H1 (cell line): ENCODE data around the gene MEX3B. TPM values are rescaled to one million over a fixed set of nuclear protein-coding genes. Genes with fewer than 3 reads are reported as not detected.

Experiments used
- CTCF ChIA-PET: fragments of 300-600 bp; sonication (Branson Sonifier 250); formaldehyde crosslinking; loops from one replicate; lab custom pipeline; 2021; ENCODE audit not compliant: partially characterized antibody; lab: Charles Lee
- POLR2A ChIA-PET: fragments of 300-600 bp; sonication (Branson Sonifier 250); formaldehyde crosslinking; loops from one replicate; lab custom pipeline; 2021; ENCODE audit warnings: inconsistent platforms; ENCODE audit not compliant: partially characterized antibody; lab: Charles Lee
- DNase-seq, 2 experiments: peaks; one replicate each; pipeline versions ENCODE4 v3.0.0 to v3.0.0-alpha.2; 2010 to 2022; ENCODE audit warnings: low spot score in 2 of 2, low read depth in 1 of 2, mixed read lengths in 1 of 2
- FAIRE-seq: peaks from 2 replicates; lab custom pipeline; 2011; peaks lifted over from hg19 to GRCh38; lab: Jason Lieb, UNC
- H2AFZ ChIP-seq: 2 replicates; pipeline ENCODE4 v1.8.1; 2012; ENCODE audit warnings: low read length, inconsistent platforms
- H2AK5ac ChIP-seq: 2 replicates; pipeline ENCODE4 v1.6.1; 2013; ENCODE audit warnings: low read depth, low read length
- H2BK120ac ChIP-seq: replicated peaks from 2 replicates; pipeline ENCODE3; 2013; ENCODE audit warnings: low read depth, low read length, inconsistent platforms
- H2BK12ac ChIP-seq: 2 replicates; pipeline ENCODE4 v1.6.1; 2013; ENCODE audit warnings: low read depth, low read length
- H2BK15ac ChIP-seq: 2 replicates; pipeline ENCODE4 v1.6.1; 2013; ENCODE audit warnings: low read length
- H2BK20ac ChIP-seq: 2 replicates; pipeline ENCODE4 v1.6.1; 2013; ENCODE audit warnings: low read length
- H2BK5ac ChIP-seq: 2 replicates; pipeline ENCODE4 v1.6.1; 2013; ENCODE audit warnings: low read depth, low read length
- H3K14ac ChIP-seq: 2 replicates; pipeline ENCODE4 v1.6.1; 2013; ENCODE audit warnings: inconsistent platforms; ENCODE audit not compliant: insufficient read length
- H3K18ac ChIP-seq: 2 replicates; pipeline ENCODE4 v1.6.1; 2013; ENCODE audit warnings: low read length; ENCODE audit errors: extremely low read depth
- H3K23ac ChIP-seq: 2 replicates; pipeline ENCODE4 v1.6.1; 2013; ENCODE audit warnings: inconsistent platforms; ENCODE audit not compliant: insufficient read length
- H3K23me2 ChIP-seq: 2 replicates; pipeline ENCODE4 v1.6.1; 2013; ENCODE audit warnings: low read depth, low read length
- H3K27ac ChIP-seq: 2 replicates; pipeline ENCODE4 v1.6.1; 2011; ENCODE audit warnings: low read depth, low read length, inconsistent platforms
- H3K27me3 ChIP-seq, 4 experiments: replicated peaks in 1 of 4; 1 replicate in 1 of 4; 2 replicates in 3 of 4; pipeline versions ENCODE4 v1.6.1 to v1.8.1; 2011 to 2013; ENCODE audit warnings: low read length in 3 of 4, mild to moderate bottlenecking in 3 of 4, inconsistent platforms in 2 of 4, mixed read lengths in 2 of 4, moderate library complexity in 1 of 4; ENCODE audit not compliant: control insufficient read depth in 3 of 4, insufficient read depth in 3 of 4; ENCODE audit errors: extremely low read depth in 1 of 4
- H3K36me3 ChIP-seq, 4 experiments: 2 replicates each; pipeline versions ENCODE4 v1.6.1 to v1.8.1; 2011 to 2013; ENCODE audit warnings: mild to moderate bottlenecking in 4 of 4, low read length in 3 of 4, moderate library complexity in 2 of 4, control low read depth in 1 of 4, inconsistent platforms in 1 of 4; ENCODE audit not compliant: insufficient read depth in 4 of 4, control insufficient read depth in 2 of 4
- H3K4ac ChIP-seq: replicated peaks from 2 replicates; pipeline ENCODE3; 2013; ENCODE audit warnings: low read length, low read depth, mixed read lengths, inconsistent platforms; ENCODE audit not compliant: insufficient read length
- H3K4me1 ChIP-seq, 4 experiments: replicated peaks in 1 of 4; 1 replicate in 1 of 4; 2 replicates in 3 of 4; pipeline versions ENCODE4 v1.6.1 to v1.8.1; 2011 to 2013; ENCODE audit warnings: low read length in 3 of 4, inconsistent platforms in 2 of 4, mixed read lengths in 1 of 4; ENCODE audit not compliant: insufficient read depth in 4 of 4, control insufficient read depth in 3 of 4
- H3K4me2 ChIP-seq, 2 experiments: 2 replicates each; pipeline versions ENCODE4 v1.6.1 to v1.8.1; 2011 to 2013; ENCODE audit warnings: low read depth in 2 of 2, low read length in 2 of 2, control low read depth in 1 of 2, inconsistent platforms in 1 of 2, mild to moderate bottlenecking in 1 of 2; ENCODE audit not compliant: insufficient read depth in 1 of 2
- H3K4me3 ChIP-seq, 4 experiments: fragments of 200-600, 300-600 bp in 1 of 4; sonication (generic), shearing (Covaris generic), sonication (Bioruptor Twin) in 1 of 4; 2 replicates each; pipeline versions ENCODE4 v1.5.1 to v1.8.1; 2011 to 2016; ENCODE audit warnings: low read length in 4 of 4, low read depth in 3 of 4, control low read depth in 2 of 4, inconsistent platforms in 2 of 4, mild to moderate bottlenecking in 2 of 4, mixed read lengths in 1 of 4, moderate library complexity in 1 of 4; ENCODE audit not compliant: insufficient read depth in 2 of 4; ENCODE audit errors: extremely low read depth in 1 of 4
- H3K56ac ChIP-seq: replicated peaks from 2 replicates; pipeline ENCODE3; 2013; ENCODE audit warnings: low read depth, mild to moderate bottlenecking, mixed read lengths, low read length, inconsistent platforms; ENCODE audit not compliant: insufficient read length
- H3K79me1 ChIP-seq: 2 replicates; pipeline ENCODE4 v1.6.1; 2013; ENCODE audit warnings: low read depth, low read length, control low read depth
- H3K79me2 ChIP-seq, 2 experiments: 2 replicates each; pipeline versions ENCODE4 v1.6.1 to v1.8.1; 2012 to 2013; ENCODE audit warnings: low read length in 2 of 2, mild to moderate bottlenecking in 2 of 2, inconsistent platforms in 1 of 2; ENCODE audit not compliant: insufficient read depth in 2 of 2, control insufficient read depth in 1 of 2
- H3K9ac ChIP-seq, 4 experiments: replicated peaks in 1 of 4; 1 replicate in 1 of 4; 2 replicates in 3 of 4; pipeline versions ENCODE4 v1.6.1 to v1.8.1; 2011 to 2013; ENCODE audit warnings: low read depth in 3 of 4, low read length in 3 of 4, control low read depth in 2 of 4, mild to moderate bottlenecking in 2 of 4, moderate library complexity in 2 of 4, inconsistent platforms in 1 of 4; ENCODE audit errors: extremely low read depth in 1 of 4
- H3K9me3 ChIP-seq, 2 experiments: 2 replicates each; pipeline versions ENCODE4 v1.6.1 to v1.8.1; 2012 to 2013; ENCODE audit warnings: mild to moderate bottlenecking in 2 of 2, moderate library complexity in 2 of 2, control low read depth in 1 of 2, inconsistent platforms in 1 of 2, low read depth in 1 of 2, low read length in 1 of 2, mixed read lengths in 1 of 2; ENCODE audit not compliant: insufficient read depth in 2 of 2
- H4K20me1 ChIP-seq, 2 experiments: replicated peaks in 1 of 2; 2 replicates each; pipeline versions ENCODE3 to v1.8.1; 2011 to 2013; ENCODE audit warnings: inconsistent platforms in 2 of 2, low read length in 2 of 2, mild to moderate bottlenecking in 1 of 2; ENCODE audit not compliant: insufficient read depth in 2 of 2, control insufficient read depth in 1 of 2
- H4K5ac ChIP-seq: 2 replicates; pipeline ENCODE4 v1.6.1; 2013; ENCODE audit warnings: low read length, low read depth, mixed read lengths, inconsistent platforms; ENCODE audit not compliant: insufficient read length
- H4K8ac ChIP-seq: 2 replicates; pipeline ENCODE4 v1.8.0; 2013; ENCODE audit warnings: mild to moderate bottlenecking, moderate library complexity, low read length, inconsistent platforms; ENCODE audit not compliant: insufficient read depth; ENCODE audit errors: extremely low read depth
- H4K91ac ChIP-seq: replicated peaks from 2 replicates; pipeline ENCODE3; 2013; ENCODE audit warnings: low read length, mixed read lengths, inconsistent platforms; ENCODE audit not compliant: insufficient read length
- KDM4A ChIP-seq: IDR thresholded peaks from one replicate; pipeline ENCODE4 v1.7.1; 2012; ENCODE audit warnings: low read depth, mild to moderate bottlenecking, moderate library complexity, low read length, inconsistent platforms; ENCODE audit not compliant: severe bottlenecking
- TAF1 ChIP-seq: IDR thresholded peaks from 2 replicates; pipeline ENCODE4 v1.6.1; 2011; ENCODE audit warnings: mild to moderate bottlenecking, low read depth, low read length
- WGBS, 2 experiments: shearing (Covaris generic) in 1 of 2; methylation state at CpG; one replicate each; pipeline versions ENCODE4 v1.1.6 to v1.1.7; 2013 to 2015; ENCODE audit warnings: low lambda C conversion rate in 2 of 2, mixed read lengths in 2 of 2, inconsistent platforms in 1 of 2, low coverage in 1 of 2, missing lambda C conversion rate in 1 of 2; ENCODE audit not compliant: insufficient replicate concordance in 2 of 2, insufficient coverage in 1 of 2, insufficient read length in 1 of 2; ENCODE audit errors: extremely low coverage in 1 of 2, missing lambda C conversion rate in 1 of 2; 5-methylcytosine and 5-hydroxymethylcytosine counted together
- polyA plus RNA-seq, 7 experiments: library from polyadenylated mRNA; depleted of rRNA in 3 of 7; stranded (reverse) in 5 of 7; unstranded in 2 of 7; fragments of >200 nt in 5 of 7; fragments of 200-250 nt in 2 of 7; gene quantifications; 1 replicate in 5 of 7; 2 replicates in 1 of 7; 4 replicates in 1 of 7; pipeline versions ENCODE4 v1.2.1 to v1.2.3, GENCODE V29; 2011 to 2013; ENCODE audit warnings: missing spikeins in 2 of 7, mixed read lengths in 2 of 7
- total RNA-seq: library from RNA; stranded (reverse); fragmentation: NEBNext Ultra II Directional; extraction: Animal tissue kit (Norgen Biotek cat#: 25700); gene quantifications from 2 replicates; pipeline ENCODE4 v1.2.1, GENCODE V29; 2021
- TF ChIP-seq, protein P1 (sequence below), 3 experiments: IDR thresholded peaks; 1 replicate in 2 of 3; 2 replicates in 1 of 3; pipeline versions ENCODE4 v1.5.1 to v1.6.1; 2011; ENCODE audit warnings: low read length in 3 of 3, mild to moderate bottlenecking in 3 of 3, inconsistent platforms in 2 of 3, low read depth in 1 of 3, moderate library complexity in 1 of 3; ENCODE audit not compliant: insufficient read depth in 1 of 3; ENCODE audit errors: control extremely low read depth in 1 of 3

The MEX3B gene
- total and polyA plus RNA-seq, 2 of the 8 experiments (the other 6 are each of a cell fraction or from before 2014, with no cell fraction given) = 8.0 to 15.9 TPM

DNA sequence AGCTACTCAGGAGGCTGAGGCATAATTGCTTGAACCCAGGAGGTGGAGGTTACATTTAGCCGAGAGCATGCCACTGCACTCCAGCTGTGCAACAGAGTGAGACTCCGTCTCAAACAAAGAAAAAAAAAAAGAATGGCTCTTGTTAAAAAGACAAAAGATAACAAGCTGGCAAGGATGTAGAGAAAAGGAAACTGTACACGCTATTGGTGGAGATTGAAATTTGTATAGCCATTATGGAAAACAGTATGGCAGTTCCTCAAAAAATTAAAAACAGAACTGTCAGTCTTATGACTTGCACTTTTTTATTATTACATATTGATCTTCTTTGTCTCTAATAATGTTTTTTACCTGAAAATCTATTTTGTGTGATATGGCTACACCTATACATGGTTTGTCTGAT, 41.9 kb downstream of the MEX3B start:
- DNase-seq = no peak
- H3K4me2 ChIP-seq = no peak overlapping the region
- H3K9ac ChIP-seq = no peak overlapping the region
- no peak overlapping the region for H2BK20ac ChIP-seq
- CTCF ChIA-PET = interaction anchor here (0.6 to 1.2 kb wide), 2 partner anchors 12 to 218 kb away, joined by 3 read pairs; no protein-coding TSS in a partner anchor
- no peaks in the 10 kb centered on the region for H3K36me3 ChIP-seq
- H4K20me1 ChIP-seq = no peaks in the 10 kb centered on the region
- TF ChIP-seq, protein P1, sequence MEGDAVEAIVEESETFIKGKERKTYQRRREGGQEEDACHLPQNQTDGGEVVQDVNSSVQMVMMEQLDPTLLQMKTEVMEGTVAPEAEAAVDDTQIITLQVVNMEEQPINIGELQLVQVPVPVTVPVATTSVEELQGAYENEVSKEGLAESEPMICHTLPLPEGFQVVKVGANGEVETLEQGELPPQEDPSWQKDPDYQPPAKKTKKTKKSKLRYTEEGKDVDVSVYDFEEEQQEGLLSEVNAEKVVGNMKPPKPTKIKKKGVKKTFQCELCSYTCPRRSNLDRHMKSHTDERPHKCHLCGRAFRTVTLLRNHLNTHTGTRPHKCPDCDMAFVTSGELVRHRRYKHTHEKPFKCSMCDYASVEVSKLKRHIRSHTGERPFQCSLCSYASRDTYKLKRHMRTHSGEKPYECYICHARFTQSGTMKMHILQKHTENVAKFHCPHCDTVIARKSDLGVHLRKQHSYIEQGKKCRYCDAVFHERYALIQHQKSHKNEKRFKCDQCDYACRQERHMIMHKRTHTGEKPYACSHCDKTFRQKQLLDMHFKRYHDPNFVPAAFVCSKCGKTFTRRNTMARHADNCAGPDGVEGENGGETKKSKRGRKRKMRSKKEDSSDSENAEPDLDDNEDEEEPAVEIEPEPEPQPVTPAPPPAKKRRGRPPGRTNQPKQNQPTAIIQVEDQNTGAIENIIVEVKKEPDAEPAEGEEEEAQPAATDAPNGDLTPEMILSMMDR (IDR thresholded peaks at IDR 0.05; ENCODE audit: control extremely low read depth in 1 of 3, insufficient read depth in 1 of 3, low read depth in 1 of 3, low read length in 3 of 3) = no peak
- TF ChIP-seq KDM4A = no peak
- no peak for TF ChIP-seq TAF1
- no peak overlapping the region for H3K14ac ChIP-seq
- H3K27ac ChIP-seq = no peak overlapping the region
- no peak overlapping the region for H3K4ac ChIP-seq
- WGBS, 2 experiments = 85% methylated on average over 3 of the region's 3 CpGs; no CpG with 5 or more reads in 1 of the 2 experiments
- H3K4me3 ChIP-seq = no peak overlapping the region
- no peak overlapping the region for H3K23ac ChIP-seq
- H3K56ac ChIP-seq = no peak overlapping the region
- H4K5ac ChIP-seq = no peak overlapping the region
- no peaks in the 10 kb centered on the region for H3K27me3 ChIP-seq
- H4K8ac ChIP-seq = no peak overlapping the region
- H2BK15ac ChIP-seq = no peak overlapping the region
- peaks cover 3 to 4% of the 10 kb centered on the region in 2 experiments; a peak in 1 of 4 replicates for H3K9me3 ChIP-seq
- no peaks in the 10 kb centered on the region for H3K79me2 ChIP-seq
- POLR2A ChIA-PET = interaction anchor here (0.6 kb wide), 1 partner anchor 193 kb away, joined by 3 read pairs; no protein-coding TSS in a partner anchor
- H2AFZ ChIP-seq = no peak overlapping the region
- H4K91ac ChIP-seq = no peak overlapping the region
- H3K79me1 ChIP-seq = no peaks in the 10 kb centered on the region
- no peak overlapping the region for H2AK5ac ChIP-seq
- no peak overlapping the region for H2BK120ac ChIP-seq
- H3K18ac ChIP-seq = no peak overlapping the region
- no peak for FAIRE-seq
- H2BK12ac ChIP-seq = no peak overlapping the region
- H2BK5ac ChIP-seq = no peak overlapping the region
- H3K4me1 ChIP-seq = no peaks in the 10 kb centered on the region
- H3K23me2 ChIP-seq = no peaks in the 10 kb centered on the region
